Inflammatory macrophage treated with lipopolysaccharide for 1 hour (primary cell): ENCODE measurements around the gene MLXIP.
"Not testable (repeated sequence)": the region's sequence is repeated elsewhere in the genome, so short reads cannot be mapped to it uniquely, and the experiment has no call there.

Experiments
- DNase-seq, 2 donors: peaks; one replicate each; pipeline ENCODE4 v3.0.0-alpha.2; 2020 to 2022

MLXIP gene

DNA sequence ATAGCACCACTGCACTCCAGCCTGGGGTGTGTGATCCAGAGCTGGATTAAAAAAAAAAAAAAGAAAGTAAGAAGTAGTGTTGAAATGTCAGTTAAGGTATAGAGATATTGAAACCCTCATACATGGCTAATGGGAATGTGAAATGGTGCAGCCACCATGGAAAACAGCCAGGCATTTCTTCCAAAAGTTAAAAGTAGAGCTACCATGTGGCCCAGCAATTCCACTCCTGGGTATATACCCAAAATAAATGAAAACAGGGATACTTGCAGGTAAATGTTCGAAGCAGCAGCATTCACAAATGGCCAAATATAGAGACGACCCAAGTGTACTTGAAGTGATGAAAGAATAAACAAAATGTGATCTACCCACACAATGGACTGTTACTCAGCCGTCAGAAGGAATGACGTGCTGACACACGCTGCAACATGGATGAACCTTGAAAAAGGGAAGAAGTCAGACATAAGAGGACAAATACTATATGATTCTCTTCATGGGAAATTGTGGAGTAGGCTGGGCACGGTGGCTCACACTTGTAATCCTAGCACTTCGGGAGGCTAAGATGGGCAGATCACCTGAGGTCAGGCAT, 80.2 kb downstream of the MLXIP start:
- DNase-seq: no peak

DNA sequence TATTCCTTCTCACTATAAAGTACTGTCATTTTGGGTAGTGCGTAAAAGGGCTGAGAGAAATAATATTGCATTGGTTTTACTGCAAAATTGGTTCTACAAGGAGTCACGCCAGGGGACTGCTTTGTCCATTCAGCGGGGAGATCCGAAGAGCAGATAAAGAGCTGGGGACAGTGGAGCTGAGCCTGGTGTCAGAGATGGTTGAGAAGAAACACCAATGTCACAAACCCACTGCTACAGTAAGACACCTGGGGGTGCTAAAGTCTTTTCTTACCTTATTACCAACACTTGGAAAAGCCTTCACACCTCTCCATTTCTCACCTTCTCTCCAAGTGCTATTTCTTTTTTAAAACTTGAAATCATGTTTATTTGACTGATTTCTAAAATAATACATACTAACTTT, 81.3 kb downstream of the MLXIP start:
- DNase-seq: no peak

DNA sequence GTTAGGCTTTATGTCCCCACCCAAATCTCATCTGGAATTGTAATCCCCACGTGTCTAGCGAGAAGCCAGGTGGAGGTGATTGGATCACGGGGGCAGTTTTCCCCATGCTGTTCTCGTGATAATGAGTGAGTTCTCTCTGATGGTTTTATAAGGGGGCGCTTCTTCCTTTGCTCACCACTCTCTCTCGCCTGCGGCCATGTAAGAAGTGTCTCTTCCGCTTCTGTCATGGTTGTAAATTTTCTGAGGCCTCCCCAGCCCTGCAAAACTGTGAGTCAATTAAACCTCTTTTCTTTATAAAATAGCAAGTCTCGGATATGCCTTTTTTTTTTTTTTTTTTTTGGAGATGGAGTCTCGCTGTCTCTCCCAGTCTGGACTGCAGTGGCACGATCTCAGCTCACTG, 82.2 kb downstream of the MLXIP start:
- no peak for DNase-seq

DNA sequence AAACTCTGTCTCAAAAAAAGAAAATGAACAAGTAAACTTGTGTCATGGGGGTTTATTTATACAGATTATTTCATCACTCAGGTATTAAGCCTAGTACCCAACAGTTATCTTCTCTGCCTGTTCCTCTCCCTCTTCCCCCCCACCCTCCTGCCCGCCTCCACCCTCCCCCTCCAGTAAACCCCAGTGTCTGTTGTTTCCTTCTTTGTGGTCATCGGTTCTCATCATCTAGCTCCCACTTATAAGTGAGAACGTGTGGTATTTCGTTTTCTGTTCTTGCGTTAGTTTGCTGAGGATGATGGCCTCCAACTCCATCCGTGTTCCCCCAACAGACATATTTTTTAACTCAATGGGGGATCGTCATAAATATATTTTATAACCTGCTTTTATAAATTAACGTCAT, 83.1 kb downstream of the MLXIP start:
- DNase-seq: no peak

DNA sequence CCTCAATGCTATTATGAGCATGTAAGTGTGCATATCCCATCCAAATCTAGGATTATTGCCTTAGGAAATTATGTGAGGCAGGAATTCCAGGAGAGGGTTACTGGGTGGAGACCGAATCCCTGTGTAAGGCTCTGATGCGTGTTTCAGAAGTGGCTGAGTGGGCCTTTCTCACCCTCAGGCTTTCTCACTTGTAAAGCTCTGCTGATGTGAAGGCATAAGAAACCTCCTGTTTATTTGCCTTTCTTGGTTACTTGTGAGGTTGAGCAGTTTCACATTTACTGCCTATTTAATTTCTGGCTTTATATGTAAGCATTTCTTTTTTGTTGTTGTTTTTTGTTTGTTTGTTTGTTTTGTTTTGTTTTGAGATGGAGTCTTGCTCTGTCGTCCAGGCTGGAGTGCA, 84.4 kb downstream of the MLXIP start:
- DNase-seq: no peak

DNA sequence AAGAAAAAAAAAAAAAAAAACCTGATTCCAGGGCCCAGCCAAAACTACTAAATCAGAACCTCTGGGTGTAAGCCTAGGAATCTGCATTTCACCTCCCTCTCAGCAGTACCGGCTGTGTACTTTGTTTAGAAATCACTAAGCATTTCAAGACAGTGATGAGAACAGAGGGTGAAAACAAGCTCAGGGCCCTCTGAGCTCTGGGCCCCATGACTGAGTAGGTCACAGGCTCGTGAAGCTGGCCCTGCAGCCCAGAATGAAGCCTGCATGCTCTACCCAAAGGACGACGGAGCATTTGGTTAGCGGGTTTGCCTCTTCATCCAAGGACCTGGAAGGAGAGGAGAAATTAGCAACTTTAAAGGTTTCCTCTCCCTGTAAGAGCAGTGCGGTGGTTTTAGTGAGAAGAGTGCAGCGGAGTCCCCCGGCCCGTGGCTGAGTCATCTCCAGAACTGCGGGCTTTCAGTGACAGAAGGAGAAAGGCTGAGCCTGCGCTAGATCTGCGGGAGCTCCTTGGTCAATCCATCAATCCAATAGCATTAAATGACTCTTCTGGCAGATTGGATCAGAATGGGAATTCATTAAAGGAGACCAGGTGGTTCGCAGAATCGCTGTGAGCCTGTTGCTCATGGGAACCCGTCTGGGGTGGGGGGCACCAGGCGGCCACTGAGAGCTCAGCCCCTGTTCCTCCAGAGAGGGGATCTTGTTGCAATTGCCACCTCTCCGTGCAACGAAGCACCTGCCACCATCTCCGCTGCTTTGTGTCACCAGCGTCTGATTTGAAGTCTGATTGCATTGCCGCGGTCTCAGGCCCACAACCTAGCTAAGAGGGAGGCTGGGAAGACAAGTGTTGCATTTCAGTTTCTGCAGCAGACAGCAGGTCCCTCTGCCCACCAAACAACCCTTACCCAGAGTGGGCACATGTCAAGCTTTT, 88.1 kb downstream of the MLXIP start:
- DNase-seq: no peak

DNA sequence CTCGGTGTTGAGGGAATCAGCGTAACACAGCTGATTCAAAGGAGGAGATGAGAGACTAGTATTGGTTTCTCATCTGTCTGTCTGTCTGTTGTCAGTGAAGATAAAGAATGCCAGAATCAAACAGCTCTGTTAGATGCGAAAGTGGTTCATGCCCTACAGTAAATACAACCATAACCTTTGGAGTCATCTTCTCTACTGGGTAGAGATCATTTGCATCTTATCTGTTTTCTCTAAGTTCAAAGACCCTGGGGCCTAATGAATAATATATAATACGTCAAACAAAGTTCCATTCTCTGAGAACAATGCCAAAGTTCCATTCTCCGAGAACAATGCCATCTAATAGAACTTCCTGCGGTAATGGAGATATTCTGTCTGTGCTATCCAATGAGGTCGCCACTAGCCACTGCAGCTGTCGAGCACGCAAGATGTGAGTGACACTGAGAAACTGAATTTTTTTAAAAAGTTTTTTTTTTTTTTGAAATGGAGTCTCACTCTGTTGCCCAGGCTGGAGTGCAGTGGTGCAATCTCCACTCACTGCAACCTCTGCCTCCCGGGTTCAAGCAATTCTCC, 88.9 kb downstream of the MLXIP start:
- DNase-seq: no peak

DNA sequence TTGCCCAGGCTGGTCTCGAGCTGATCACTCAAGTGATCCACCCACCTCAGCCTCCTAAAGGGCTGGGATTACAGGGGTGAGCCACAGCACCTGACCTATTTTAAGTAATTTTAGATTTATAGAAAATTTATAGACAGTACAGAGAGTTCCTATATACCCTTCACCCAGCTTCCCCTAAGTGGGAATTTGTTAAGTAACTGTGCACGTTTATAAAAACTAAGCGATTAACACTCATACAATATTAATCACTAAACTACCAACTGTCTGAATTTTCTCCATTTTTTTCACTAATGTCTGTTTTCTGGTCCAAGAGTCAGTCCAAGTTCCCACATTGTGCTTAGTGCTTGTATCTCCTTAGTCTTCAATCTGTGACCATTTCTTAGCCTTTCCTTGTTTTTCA, 89.9 kb downstream of the MLXIP start:
- no peak for DNase-seq

DNA sequence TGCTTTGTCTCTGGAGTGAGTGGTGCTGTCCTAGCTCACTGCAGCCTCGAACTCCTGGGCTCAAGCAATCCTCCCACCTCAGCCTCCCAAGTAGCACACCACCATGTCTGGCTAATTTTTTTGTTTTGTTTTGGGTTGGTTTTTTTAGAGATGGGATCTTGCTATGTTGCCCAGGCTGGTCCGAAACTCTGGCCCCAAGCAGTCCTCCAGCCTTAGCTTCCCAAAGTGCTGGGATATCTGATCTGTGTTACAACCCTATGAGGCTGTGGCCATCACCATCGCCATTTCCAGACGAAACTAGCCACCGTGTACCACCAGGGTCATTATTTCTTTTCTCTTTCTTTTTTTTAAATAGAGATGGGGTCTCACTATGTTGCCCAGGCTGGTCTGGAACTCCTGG, 92.8 kb downstream of the MLXIP start:
- DNase-seq: no peak

DNA sequence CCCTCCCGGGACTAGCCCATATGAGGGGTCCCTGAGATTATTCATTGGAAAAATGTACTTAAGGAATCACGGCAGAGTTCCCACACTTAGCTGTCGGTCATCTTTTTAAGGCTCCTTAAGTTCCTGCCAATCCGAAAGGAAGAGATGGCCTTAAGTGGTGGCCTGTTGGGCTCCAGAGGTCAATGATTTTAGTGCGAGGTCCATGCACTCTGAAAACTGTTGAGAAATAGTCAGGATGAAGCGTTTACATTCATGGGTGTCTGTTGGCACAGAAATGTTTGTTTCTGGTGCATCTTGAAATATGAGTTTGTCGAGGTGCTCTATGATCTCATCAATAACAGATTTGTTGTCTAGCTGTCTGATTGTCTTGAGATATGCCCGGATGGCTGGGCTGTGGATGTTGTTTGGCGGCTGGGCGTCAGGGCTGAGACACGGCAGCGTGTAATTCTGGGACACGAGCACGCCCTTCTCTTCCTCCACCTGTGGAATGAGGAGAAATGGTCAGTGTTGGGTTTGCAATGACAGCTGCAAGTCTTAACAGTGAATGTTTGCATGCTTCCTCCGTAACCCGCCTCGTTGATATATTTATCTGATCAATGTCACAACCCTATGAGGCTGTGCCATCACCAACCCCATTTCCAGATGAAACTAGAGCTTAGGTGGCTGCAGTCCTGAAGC, 93.8 kb downstream of the MLXIP start:
- no peak for DNase-seq

DNA sequence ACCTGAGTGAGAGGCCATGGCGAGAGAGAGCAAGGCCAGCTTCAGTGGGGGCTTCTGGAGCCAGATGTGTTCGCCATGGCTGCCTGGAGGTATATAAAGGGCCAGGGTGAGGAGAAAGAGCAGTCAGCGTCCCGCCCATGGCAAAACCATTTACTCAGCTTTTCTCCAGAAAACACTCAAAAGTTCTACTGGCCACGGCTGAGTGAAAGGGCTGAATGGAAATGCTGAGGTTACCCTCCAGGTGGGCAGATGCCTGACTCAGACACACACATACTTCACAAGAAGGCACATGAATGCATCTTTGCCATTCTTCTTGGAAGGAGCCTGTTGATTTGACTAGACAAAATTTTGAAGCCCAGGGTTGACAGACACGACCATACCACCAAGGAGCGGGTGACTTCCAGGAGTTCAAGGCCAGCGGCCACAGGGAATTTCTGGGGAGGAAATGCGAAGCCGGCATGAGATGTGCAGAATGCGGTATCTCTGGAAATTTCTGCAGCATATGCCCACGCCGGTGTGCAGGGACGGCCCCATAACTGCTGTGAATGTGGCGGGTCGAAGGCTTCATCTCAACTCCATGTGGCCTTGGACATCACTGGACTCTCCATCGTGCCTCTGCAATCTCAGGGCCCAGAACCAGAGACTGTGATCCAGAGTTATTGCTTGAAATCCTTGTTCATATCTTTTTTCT, 95.7 kb downstream of the MLXIP start, which contains the start of gene IL31:
Gene IL31 (minus strand): TSS at position 67 of the 691 bp plus-strand sequence. CDS start 49 bp downstream, at position 18.
- DNase-seq: no peak

DNA sequence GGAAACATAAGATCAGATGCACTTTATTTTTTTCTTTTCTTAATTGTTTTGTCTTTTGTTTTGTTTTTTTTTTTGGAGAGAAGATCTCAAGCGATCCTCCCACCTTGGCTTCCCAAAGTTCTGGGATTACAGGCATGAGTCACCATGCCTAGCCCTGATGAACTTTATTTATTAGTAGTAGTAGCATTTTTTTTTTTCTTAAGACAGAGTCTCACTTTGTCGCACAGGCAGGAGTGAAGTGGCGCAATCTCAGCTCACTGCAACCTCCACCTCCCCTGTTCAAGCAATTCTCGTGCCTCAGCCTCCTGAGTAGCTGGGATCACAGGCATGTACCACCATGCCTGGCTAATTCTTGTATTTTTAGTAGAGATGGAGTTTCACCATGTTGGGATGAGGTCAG, 97.9 kb downstream of the MLXIP start:
- not testable (repeated sequence) for DNase-seq

DNA sequence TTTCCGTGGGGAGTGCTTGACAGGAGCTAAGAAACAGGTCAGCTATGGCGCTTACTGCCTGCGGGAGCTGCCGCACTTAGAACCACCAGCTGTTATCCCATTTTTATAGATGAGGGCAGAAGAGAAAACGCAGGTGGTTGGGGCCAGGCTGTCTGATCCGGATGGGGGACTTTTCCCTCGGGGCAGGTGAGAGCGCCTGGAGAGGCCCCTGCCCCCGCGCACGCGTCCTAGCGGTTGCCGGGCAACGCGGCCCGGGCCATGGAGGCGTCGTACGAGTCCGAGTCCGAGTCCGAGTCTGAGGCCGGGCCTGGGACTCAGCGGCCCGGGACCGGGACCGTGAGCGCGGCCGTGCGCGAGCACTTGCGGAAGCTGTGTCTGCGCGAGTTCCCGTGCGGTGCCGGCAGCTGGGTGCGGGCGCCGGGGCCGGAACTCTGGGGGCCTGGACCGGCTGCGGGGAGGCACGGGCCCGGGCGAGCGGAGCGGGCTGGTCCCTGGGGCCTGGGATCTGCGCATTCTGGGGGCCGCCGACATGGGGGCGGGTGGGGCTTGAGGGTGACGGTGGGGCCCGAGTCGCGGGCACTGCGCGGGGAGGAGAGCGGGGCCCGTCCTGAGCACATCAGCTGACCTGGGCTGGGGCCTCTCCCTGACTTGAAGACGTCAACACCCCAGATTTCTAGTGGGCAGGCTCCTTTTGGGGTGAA, 104.5 kb downstream of the MLXIP start, which contains the start of gene LRRC43:
Gene LRRC43 (plus strand): TSS at position 237 of the 701 bp plus-strand sequence. CDS start 22 bp downstream, at position 259.
- peak; percentile 17 to 25 for DNase-seq

DNA sequence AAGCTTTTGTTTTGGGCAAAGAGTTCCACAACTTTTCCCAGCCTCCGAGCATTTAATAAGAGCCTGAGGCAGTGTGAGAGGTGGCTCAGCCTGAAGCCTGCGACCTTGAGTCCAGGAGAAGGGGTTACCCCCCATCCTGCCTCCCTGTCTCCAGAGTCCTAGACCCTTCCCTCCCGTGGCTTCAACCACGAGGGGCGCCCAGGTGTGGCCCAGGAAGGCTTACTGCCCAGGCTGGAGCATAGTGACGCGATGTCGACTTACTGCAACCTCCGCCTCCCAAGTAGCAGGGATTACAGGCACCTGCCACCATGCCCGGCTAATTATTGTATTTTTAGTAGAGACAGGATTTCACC, 105.0 kb downstream of the MLXIP start:
- DNase-seq: no peak

DNA sequence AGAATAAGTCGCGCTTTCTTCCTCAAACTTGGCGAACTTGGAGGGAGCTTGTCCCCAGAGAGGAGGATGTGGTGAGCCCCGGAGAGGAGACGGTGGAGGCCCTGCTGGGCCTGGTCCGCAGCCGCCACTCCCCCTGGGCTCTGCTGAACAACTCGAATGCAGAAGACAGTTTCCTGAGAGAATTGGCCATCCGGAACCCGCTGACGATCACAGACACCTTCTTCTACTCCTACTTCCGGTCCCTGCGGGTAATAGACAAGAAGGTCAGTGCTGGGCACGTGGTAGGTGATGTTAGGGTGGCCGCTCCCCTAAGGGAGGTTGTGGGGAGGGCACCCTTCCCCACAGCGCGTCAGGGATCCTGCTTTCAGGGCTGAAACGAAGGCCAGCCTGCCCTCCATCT, 106.0 kb downstream of the MLXIP start:
- DNase-seq: no peak

DNA sequence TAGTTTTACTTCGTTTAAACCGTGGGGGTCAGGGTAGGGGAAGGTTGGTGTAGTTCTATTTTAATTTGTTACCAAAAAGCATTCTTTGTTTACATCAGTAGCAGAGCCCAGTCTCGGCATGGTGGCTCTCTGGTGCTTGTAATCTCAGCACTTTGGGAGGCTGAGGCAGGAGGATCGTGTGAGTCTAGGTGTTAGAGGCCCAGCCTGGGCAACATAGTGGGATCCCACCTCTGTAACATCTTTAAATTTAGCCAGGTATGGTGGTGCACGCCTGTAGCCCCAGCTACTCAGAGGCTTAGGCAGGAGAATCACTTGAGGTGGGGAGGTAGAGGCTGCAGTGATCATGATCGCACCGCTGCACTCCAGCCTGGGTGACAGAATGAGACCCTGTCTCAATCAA, 106.5 kb downstream of the MLXIP start:
- DNase-seq: no peak

DNA sequence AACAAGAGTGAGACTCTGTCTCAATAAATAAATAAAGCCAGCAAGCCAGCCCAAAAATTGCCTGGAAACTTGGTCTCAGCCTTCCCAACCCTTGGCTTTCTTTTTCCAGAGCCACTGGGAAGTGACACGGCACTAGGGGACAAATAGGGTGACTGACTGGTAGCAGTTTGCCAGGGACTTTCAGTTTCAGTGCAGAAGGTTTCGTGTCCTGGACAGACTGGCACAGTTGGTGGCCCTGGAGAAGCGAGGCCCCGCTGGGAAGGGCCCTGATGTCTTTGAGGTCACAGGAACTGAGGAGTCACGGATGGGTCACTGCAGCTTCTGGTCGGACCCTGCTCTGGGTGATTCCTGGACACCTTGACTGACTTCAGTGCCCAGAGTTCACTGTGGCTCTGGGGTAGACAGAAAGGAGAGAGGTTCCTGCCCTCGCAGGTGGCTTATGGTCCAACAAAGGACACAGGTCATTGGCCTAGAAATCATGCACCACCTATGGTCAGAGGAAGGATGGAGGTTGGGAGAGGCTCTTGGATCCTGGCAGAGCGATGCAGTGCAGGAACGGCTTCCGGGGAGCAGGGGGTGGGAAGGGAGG, 107.0 kb downstream of the MLXIP start:
- DNase-seq: no peak

DNA sequence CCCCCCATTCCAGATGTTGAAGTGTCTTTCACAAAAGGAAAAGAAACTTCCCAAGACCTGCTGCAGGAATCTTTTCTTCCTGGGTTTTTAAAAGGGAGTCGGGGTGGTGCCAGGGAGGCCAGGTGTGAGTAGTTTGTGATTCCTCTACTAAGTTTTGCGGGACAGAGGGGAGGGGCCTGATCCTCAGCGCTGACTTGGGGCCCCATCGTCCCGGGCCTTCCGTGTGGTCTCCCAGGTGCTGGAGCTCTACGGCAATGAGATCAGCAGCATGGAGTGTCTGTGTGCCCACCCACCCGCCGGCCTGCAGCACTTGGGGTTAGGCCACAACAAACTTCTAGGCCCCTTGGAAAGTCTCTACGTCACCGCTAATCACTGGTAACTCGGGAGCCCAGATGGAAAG, 108.9 kb downstream of the MLXIP start:
- DNase-seq: no peak

DNA sequence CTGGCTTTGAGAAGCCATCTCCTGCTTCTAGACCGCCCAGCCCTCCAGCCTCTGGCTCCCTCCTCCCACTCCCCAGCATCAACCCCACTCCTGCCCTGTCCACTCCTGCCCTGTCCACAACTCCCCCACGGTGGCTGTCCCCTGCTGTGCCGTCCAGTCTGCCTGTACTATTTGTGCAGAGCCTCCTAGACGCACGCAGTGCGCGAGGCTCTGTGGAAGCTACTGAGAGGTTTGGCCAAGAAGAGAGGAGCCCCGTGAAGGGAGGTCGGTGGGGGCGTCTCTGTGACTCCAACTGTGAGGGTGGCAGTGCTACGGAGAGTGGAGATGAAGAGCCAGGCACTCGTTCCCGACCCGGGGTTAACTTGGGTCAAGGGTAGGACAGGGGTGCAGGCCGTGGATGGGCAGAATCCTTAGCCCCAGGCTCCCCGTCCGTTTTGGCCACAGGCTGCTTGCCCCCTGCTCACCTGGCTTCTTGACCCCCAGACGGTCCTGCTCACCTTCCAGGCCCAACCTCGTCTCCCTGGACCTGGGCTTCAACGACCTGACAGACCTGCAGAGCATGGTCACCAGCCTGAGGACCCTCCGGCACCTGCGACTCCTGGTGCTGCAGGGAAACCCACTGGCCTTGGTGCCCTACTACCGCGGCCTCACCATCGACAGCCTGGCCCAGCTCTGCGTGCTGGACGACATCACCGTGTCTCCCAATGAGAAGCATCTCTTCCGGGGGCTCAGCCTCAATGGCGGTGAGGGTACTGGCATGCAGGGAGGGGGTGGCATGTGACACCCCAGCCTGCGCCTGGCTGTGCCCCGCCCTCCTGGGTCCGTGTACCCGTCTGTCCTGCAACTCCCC, 111.3 kb downstream of the MLXIP start:
- no peak for DNase-seq

DNA sequence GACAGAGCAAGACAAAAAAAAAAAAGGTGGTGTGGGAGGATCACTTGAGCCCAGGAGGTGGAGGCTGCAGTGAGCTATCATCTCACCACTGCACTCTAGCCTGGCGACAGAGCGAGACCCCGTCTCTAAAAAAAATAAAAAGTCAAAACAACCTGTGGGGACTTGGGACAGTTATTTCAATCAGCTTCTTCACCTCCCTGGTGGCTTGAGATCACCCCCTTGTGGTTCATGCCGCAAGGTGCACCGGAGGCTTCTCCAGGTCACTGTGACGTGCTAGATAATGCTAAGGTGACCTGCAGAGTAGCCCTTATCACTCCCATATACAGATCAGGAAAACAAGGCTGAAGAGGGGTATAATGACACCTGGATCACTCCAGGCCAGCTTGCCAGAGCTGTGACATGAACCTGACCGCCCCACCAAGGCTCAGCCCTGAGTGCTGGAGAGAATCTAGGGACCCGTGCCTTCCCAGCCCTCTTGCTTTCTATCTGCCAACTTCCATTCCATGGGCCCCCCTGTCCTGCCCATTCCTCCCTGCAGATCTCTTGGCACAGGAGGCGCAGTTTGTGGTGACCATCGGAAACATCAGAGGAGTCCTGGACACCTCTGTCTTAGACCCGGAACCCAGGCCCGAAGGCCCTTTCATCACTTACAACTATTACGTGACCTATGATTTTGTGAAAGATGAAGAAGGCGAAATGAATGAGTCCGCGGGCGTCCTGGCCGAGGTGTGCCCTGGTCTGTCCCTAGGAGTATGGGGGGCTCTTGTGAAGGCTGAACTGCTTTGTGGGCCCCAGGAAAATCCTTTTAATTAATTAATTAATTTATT, 112.5 kb downstream of the MLXIP start:
- DNase-seq: peak in 1 of 2 donors; percentile 68
